HUES64 (cell line): ENCODE measurements around the gene HMG20B.

ENCODE experiments used
- H3K27ac ChIP-seq: 2 replicates; pipeline ENCODE4 v1.7.0; 2013; ENCODE audit warnings: low read depth, low read length, inconsistent platforms
- H3K27me3 ChIP-seq: 2 replicates; pipeline ENCODE4 v1.6.1; 2013; ENCODE audit warnings: mild to moderate bottlenecking, low read length; ENCODE audit not compliant: insufficient read depth
- H3K36me3 ChIP-seq: 2 replicates; pipeline ENCODE4 v1.6.1; 2013; ENCODE audit warnings: mild to moderate bottlenecking, low read length; ENCODE audit not compliant: insufficient read depth
- H3K4me1 ChIP-seq: 2 replicates; pipeline ENCODE4 v1.6.1; 2013; ENCODE audit warnings: mild to moderate bottlenecking, low read length, moderate library complexity; ENCODE audit not compliant: insufficient read depth
- H3K4me3 ChIP-seq: 2 replicates; pipeline ENCODE4 v1.5.1; 2013; ENCODE audit warnings: mild to moderate bottlenecking, low read length, moderate library complexity
- H3K9ac ChIP-seq: 2 replicates; pipeline ENCODE4 v1.6.1; 2013; ENCODE audit warnings: mild to moderate bottlenecking, low read depth, low read length
- H3K9me3 ChIP-seq: 2 replicates; pipeline ENCODE4 v1.6.1; 2013; ENCODE audit warnings: low read depth, low read length; ENCODE audit not compliant: insufficient read depth
- WGBS: fragments of 150-250, 120-280 bp; methylation state at CpG from one replicate; pipeline ENCODE4 v1.1.7; 2013; ENCODE audit warnings: missing lambda C conversion rate; 5-methylcytosine and 5-hydroxymethylcytosine counted together

The HMG20B gene

DNA sequence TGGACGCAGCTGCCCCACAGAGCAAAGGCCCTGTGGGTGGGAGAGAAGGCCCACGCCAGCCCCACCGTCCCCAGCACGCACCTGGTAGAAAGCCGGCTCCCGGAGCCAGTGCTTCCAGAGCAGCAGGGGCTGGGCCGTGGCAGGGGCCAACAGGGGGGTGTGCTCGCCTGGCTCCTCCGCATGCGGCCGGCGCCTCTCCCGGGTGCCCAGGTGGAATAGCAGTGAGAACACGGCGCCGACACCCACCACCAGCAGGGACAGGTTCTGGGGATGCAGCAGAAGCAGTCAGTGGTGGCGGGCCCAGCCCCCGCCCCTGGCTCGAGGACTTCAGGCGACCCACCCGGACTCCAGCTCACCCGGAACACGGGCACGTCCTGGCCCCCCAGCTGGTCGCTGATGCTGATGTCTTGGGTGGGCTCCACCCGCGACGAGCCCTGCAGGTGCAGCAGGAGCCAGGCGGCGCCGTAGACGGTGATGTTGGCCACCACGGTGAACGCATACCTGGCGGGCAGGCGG is 24.9 kb upstream of the HMG20B start:
- Histone ChIP-seq H3K9ac (no peak overlapping the region), H3K27me3 (no peaks in the 10 kb centered on the region), H3K36me3 (peaks cover 19% of the 10 kb centered on the region), H3K4me1 (no peaks in the 10 kb centered on the region), H3K9me3 (no peaks in the 10 kb centered on the region), H3K4me3 (no peak overlapping the region), H3K27ac (no peak overlapping the region)
- WGBS = 93% methylated on average over 36 of the region's 36 CpGs

- peaks cover 19% of the 10 kb centered on the region for H3K36me3 ChIP-seq
- WGBS = 90% methylated on average over 14 of the region's 14 CpGs
Measured at GRCh38 chr19:3548606-3549005, 24.1 kb upstream of the HMG20B start.

DNA sequence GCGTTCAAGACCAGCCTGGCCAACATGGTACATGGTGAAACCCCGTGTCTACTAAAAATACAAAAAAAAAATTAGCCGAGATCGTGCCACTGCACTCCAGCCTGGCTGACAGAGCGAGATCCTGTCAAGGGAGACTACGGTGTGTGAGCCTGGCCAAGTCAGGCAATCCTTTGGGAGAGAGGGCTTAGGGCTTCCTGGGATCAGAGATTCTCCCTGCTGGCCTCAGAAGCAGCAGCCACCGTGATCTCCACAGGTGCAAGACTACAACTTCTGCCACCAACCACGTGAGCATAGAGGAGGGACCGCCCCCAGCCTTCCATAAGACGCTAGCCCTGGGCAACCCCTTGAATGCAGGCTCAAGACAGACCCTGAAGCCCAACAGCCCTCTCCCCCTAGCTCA is 22.9 kb upstream of the HMG20B start:
- Histone ChIP-seq H3K9me3 (no peaks in the 10 kb centered on the region), H3K27ac (no peak overlapping the region), H3K4me3 (no peak overlapping the region), H3K27me3 (no peaks in the 10 kb centered on the region), H3K36me3 (peaks cover 15% of the 10 kb centered on the region), H3K9ac (no peak overlapping the region), H3K4me1 (no peaks in the 10 kb centered on the region)
- 89% methylated on average over 10 of the region's 10 CpGs for WGBS

More at GRCh38 chr19:3548606-3549005, 24.1 kb upstream of the HMG20B start:
- Histone ChIP-seq H3K4me1 (no peaks in the 10 kb centered on the region), H3K4me3 (no peak overlapping the region), H3K27me3 (no peaks in the 10 kb centered on the region), H3K27ac (no peak overlapping the region), H3K9ac (no peak overlapping the region), H3K9me3 (no peaks in the 10 kb centered on the region)

DNA sequence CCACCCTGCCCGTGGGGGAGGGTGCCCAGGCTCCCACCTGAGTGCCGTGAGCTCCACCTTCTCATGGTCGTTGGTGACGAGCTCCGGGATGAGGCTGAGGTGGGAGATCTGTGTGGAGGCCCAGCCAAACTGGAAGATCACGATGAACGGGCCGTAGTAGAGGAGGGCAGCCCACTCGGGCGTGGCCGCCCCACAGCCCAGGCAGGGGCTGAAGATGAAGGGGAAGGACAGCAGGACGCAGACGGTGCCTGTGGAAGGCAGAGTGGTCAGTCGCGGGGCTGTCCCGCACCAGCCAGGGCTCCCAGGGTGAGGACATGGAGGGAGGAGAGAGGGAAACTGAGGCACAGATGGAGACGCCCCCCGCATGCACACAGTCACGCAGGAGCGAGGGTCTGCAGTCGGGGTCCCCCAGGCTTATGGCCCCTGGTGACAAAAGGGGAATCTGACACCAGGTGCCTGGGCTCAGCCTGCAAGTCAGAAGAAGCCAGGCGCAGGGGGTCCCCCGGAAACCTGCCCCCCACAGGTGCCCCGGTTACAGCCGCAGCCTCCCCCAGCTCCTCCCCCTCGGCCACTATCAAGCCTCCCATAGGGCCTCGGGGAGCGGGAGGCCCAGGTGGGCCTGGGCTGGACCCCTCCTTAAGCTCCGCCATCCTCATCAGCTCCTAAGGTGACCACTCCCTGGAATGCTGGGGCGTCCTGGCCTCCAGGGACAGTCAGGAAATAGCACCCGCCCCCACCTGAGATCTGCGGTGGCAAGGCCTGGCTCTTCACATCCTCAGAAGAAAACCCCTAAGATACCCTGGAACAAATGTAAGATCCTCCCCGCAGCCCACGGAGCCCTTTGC is 21.6 kb upstream of the HMG20B start:
- H3K4me3 ChIP-seq = no peak overlapping the region
- H3K36me3 ChIP-seq = peaks cover 9% of the 10 kb centered on the region; the same call in 1 of the 2 replicates
- no peaks in the 10 kb centered on the region for H3K9me3 ChIP-seq
- H3K9ac ChIP-seq = no peak overlapping the region
- WGBS = 94% methylated on average over 33 of the region's 34 CpGs
- H3K4me1 ChIP-seq = no peaks in the 10 kb centered on the region
- H3K27me3 ChIP-seq = no peaks in the 10 kb centered on the region; the same call in 1 of the 2 replicates
- no peak overlapping the region for H3K27ac ChIP-seq

- Histone ChIP-seq H3K9me3 (no peaks in the 10 kb centered on the region), H3K27me3 (no peaks in the 10 kb centered on the region; the same call in none of the 2 replicates), H3K4me3 (no peak overlapping the region), H3K9ac (no peak overlapping the region), H3K36me3 (peaks cover 9% of the 10 kb centered on the region; the same call in 1 of the 2 replicates), H3K4me1 (no peaks in the 10 kb centered on the region), H3K27ac (no peak overlapping the region)
- 85% methylated on average over 9 of the region's 9 CpGs for WGBS
Measured at GRCh38 chr19:3551792-3552095, 21.0 kb upstream of the HMG20B start.

- H3K4me3 ChIP-seq = no peak overlapping the region
- no peaks in the 10 kb centered on the region for H3K4me1 ChIP-seq
- no peaks in the 10 kb centered on the region; the same call in none of the 2 replicates for H3K27me3 ChIP-seq
- WGBS = 92% methylated on average over 20 of the region's 21 CpGs
- H3K9ac ChIP-seq = no peak overlapping the region
- no peaks in the 10 kb centered on the region for H3K9me3 ChIP-seq
- H3K27ac ChIP-seq = no peak overlapping the region
- H3K36me3 ChIP-seq = 0 out of 2 replicates have a peak, but pooled peaks cover 4% of the 10 kb centered on the region
Measured at GRCh38 chr19:3554254-3555083, 18.3 kb upstream of the HMG20B start.

- H3K27me3 ChIP-seq = no peaks in the 10 kb centered on the region; the same call in none of the 2 replicates
- no peak overlapping the region for H3K9ac ChIP-seq
- H3K27ac ChIP-seq = no peak overlapping the region
- H3K9me3 ChIP-seq = no peaks in the 10 kb centered on the region
- H3K4me1 ChIP-seq = no peaks in the 10 kb centered on the region
- WGBS = 91% methylated on average over 15 of the region's 15 CpGs
- 0 out of 2 replicates have a peak, but pooled peaks cover 3% of the 10 kb centered on the region for H3K36me3 ChIP-seq
- peak overlapping the region; percentile 94; the same call in 1 of the 2 replicates for H3K4me3 ChIP-seq
Measured at GRCh38 chr19:3555653-3556422, 16.9 kb upstream of the HMG20B start.

DNA sequence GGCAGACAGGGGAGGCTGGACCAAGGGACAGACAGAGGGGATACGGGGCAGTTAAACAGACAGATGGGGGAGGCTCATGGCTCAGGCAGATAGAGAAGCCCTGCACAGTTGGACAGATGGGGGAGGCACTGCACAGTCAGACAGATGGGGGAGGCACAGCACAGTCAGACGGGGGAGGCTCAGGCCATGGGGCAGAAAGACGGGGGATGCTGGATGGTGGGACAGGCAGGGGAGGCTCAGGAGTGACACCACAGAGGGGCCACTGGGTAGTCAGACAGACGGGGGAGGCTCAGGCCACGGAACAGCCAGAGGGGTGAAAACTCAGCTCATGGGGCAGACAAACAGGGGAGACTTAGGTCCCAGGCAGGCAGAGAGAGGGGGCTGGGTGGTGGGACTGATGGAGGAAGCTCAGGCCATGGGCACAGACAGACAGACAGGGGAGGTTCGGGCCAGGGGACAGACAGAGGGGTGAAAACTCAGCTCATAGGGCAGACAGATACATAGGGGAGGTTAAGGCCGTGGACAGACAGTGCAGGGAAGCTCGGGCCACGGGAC is 16.2 kb upstream of the HMG20B start:
- Histone ChIP-seq H3K27ac (no peak overlapping the region), H3K27me3 (no peaks in the 10 kb centered on the region; the same call in none of the 2 replicates), H3K9ac (peak overlapping the region; percentile 75; the same call in 1 of the 2 replicates), H3K9me3 (no peaks in the 10 kb centered on the region), H3K36me3 (no peaks in the 10 kb centered on the region), H3K4me3 (peak overlapping the region; percentile 94), H3K4me1 (no peaks in the 10 kb centered on the region)
- WGBS = 54% methylated on average over 9 of the region's 9 CpGs

DNA sequence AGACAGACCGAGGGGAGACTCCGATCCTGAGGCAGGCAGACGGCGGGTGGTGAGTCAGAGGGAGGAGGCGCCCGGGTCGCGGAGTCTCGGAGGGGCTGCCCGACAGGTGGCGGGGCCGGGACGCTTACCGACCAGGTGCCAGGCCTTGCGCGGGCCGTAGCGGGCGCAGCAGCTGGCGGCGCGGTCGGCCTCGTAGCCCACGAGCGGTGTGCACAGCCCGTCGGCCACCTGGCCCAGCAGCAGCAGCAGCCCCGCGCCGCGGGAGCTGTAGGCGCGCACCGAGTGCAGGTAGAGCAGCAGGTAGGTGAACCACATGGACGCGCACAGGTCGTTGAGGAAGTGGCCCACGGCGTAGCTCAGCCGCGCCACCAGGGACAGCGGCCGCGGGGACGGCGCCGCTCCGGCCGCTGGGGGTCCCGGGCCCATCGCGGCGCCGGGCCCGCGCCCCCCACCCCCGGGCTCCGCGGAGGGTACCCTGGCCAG is 15.7 kb upstream of the HMG20B start:
- no peaks in the 10 kb centered on the region; the same call in none of the 2 replicates for H3K27me3 ChIP-seq
- H3K9ac ChIP-seq = peak overlapping the region; percentile 75
- H3K4me3 ChIP-seq = peak overlapping the region; percentile 94
- no peaks in the 10 kb centered on the region for H3K4me1 ChIP-seq
- H3K9me3 ChIP-seq = no peaks in the 10 kb centered on the region
- no peaks in the 10 kb centered on the region for H3K36me3 ChIP-seq
- under 1% methylated on average over 60 of the region's 60 CpGs for WGBS
- H3K27ac ChIP-seq = no peak overlapping the region

DNA sequence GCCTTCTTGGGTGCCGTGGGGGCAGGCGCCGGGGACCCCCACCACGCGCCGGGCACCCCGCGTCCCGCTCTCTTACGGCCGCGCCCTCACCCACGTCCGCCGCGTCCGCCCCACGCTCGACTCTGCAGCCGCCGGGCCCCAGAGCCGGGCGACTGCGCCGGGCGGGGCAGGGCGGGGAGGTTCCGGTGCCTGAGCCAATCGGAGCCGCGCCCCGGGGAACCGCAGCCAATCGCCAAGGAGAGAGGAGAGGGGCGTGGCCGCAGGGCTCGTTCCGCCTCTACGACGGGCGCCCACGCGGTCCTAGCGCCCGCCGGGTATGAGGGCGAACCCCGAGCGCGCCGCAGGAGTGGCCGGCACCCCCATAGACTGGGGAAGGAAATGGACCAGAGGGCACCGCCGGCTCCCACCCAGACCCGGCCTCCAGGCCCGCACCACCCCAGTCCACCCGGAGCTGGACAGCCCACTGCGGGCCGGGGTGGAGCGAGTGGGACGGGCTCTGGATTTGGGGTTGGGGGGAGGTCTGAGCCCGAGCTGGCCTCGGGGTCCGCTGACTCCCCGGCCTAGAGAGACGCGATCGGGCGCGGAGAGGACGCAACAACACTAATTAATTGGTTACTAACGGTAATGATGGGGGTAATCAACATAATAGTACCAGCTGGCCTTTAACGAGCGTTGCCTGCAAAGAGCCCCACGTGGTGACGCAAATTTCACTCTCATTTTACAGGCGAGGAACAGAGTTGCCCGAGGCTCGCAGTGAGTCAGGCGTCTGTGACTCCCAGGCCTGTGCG is 15.1 kb upstream of the HMG20B start, which contains the start of gene MFSD12:
TSS of gene MFSD12 (minus strand) at position 126 of the 788 bp plus-strand sequence. CDS start 183 bp downstream, outside the sequence.
- no peaks in the 10 kb centered on the region; the same call in none of the 2 replicates for H3K27me3 ChIP-seq
- no peaks in the 10 kb centered on the region for H3K36me3 ChIP-seq
- peak within 1 kb of the TSS; percentile 75 for H3K9ac ChIP-seq
- H3K4me1 ChIP-seq = no peaks in the 10 kb centered on the region
- no peak within 1 kb of the TSS for H3K27ac ChIP-seq
- under 1% methylated on average over 81 of the region's 81 CpGs for WGBS
- peak within 1 kb of the TSS; percentile 94 for H3K4me3 ChIP-seq
- H3K9me3 ChIP-seq = no peaks in the 10 kb centered on the region
